ENCODE results near the gene NR3C2. TPM values are rescaled to one million over a fixed set of nuclear protein-coding genes. Genes with fewer than 3 reads are reported as not detected.
"Not testable (repeated sequence)": the region's sequence is repeated elsewhere in the genome, so short reads cannot be mapped to it uniquely, and the experiment has no call there.

Gene NR3C2
- total RNA-seq, 2 experiments from 2014 or later: 6.1 to 6.4 TPM

GRCh38 chr4:148090503-148091476 lies 351.4 kb downstream of the NR3C2 start:
- ChIA-PET POLR2A (no interaction called here), CTCF (interaction anchor here (1.0 kb wide), 1 partner anchor 13 kb away, joined by 3 read pairs; no protein-coding TSS in a partner anchor)
- no peak overlapping the region for H3K4me3 Mint-ChIP-seq
- DNase-seq (no peak), ATAC-seq (no peak)
- TF ChIP-seq, protein P1, sequence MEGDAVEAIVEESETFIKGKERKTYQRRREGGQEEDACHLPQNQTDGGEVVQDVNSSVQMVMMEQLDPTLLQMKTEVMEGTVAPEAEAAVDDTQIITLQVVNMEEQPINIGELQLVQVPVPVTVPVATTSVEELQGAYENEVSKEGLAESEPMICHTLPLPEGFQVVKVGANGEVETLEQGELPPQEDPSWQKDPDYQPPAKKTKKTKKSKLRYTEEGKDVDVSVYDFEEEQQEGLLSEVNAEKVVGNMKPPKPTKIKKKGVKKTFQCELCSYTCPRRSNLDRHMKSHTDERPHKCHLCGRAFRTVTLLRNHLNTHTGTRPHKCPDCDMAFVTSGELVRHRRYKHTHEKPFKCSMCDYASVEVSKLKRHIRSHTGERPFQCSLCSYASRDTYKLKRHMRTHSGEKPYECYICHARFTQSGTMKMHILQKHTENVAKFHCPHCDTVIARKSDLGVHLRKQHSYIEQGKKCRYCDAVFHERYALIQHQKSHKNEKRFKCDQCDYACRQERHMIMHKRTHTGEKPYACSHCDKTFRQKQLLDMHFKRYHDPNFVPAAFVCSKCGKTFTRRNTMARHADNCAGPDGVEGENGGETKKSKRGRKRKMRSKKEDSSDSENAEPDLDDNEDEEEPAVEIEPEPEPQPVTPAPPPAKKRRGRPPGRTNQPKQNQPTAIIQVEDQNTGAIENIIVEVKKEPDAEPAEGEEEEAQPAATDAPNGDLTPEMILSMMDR (IDR thresholded peaks at IDR 0.05): no peak
- intact Hi-C loops (cut with micrococcal nuclease): no loop called here
- peaks cover 21% of the 10 kb centered on the region for H3K4me1 Mint-ChIP-seq (ENCODE audit: low read depth)
- H3K36me3 Mint-ChIP-seq (ENCODE audit: low read depth): peaks cover 12% of the 10 kb centered on the region
- H3K27ac Mint-ChIP-seq: no peak overlapping the region
- peaks cover 2% of the 10 kb centered on the region for H3K9me3 Mint-ChIP-seq
- no peaks in the 10 kb centered on the region for H3K27me3 Mint-ChIP-seq

DNA sequence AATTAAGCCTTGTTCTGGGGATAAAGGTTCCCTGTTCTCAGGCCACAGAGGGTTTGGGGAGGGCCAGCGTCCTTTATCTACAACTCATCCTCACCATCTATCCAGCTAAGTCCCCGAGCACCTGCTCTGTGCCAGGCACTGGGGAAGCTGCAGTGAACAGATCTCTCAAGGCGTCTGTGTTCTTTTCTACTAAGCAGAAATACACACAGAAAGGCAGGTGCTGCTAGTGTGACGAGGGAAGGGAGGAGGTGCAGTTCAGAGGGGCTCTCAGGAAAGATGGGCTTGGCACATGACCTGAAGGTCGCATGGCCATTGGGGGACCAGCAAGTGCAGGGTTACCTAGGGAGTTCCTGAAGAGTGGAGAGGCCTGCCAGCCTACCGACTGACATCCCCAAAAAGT lies 352.2 kb downstream of the NR3C2 start:
- POLR2A ChIA-PET: no interaction called here
- H3K27ac Mint-ChIP-seq: no peak overlapping the region
- H3K27me3 Mint-ChIP-seq: no peaks in the 10 kb centered on the region
- TF ChIP-seq, protein P1 (IDR thresholded peaks at IDR 0.05): no peak
- DNase-seq (no peak), ATAC-seq (no peak)
- CTCF ChIA-PET: no interaction called here
- H3K36me3 Mint-ChIP-seq (ENCODE audit: low read depth): peaks cover 19% of the 10 kb centered on the region
- peaks cover 26% of the 10 kb centered on the region for H3K4me1 Mint-ChIP-seq (ENCODE audit: low read depth)
- H3K9me3 Mint-ChIP-seq: peaks cover 8% of the 10 kb centered on the region
- no peak overlapping the region for H3K4me3 Mint-ChIP-seq
- intact Hi-C loops (cut with micrococcal nuclease): no loop called here

- no peak overlapping the region for H3K4me3 Mint-ChIP-seq
- TF ChIP-seq, protein P1 (IDR thresholded peaks at IDR 0.05): no peak
- DNase-seq: no peak
- no peaks in the 10 kb centered on the region for H3K27me3 Mint-ChIP-seq
- peaks cover 23% of the 10 kb centered on the region for H3K36me3 Mint-ChIP-seq (ENCODE audit: low read depth)
- intact Hi-C loops (cut with micrococcal nuclease): no loop called here
- ChIA-PET POLR2A (no interaction called here), CTCF (no interaction called here)
- ATAC-seq: no peak
- peaks cover 28% of the 10 kb centered on the region for H3K4me1 Mint-ChIP-seq (ENCODE audit: low read depth)
- H3K27ac Mint-ChIP-seq: no peak overlapping the region
- H3K9me3 Mint-ChIP-seq: peaks cover 9% of the 10 kb centered on the region
Observed at GRCh38 chr4:148089624-148090023, 352.6 kb downstream of the NR3C2 start.

DNA sequence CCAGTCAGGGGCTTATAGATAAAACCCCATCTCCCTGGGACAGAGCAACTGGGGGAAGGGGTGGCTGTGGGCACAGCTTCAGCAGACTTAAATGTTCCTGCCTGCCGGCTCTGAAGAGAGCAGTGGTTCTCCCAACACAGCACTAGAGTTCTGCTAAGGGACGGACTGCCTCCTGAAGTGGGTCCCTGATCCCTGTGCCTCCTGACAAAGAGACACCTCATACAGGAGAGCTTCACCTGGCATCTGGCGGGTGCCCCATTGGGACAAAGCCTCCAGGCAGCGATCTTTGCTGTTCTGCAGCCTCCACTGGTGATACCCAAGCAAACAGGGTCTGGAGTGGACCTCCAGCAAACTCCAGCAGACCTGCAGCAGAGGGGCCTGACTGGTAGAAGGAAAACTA lies 359.1 kb downstream of the NR3C2 start:
- H3K4me3 Mint-ChIP-seq; ATAC-seq; POLR2A ChIA-PET; CTCF ChIA-PET; H3K27ac Mint-ChIP-seq; intact Hi-C loops (cut with micrococcal nuclease); H3K27me3 Mint-ChIP-seq; DNase-seq: not testable (repeated sequence)
- H3K4me1 Mint-ChIP-seq (ENCODE audit: low read depth): peaks cover 30% of the 10 kb centered on the region
- peaks cover 46% of the 10 kb centered on the region for H3K36me3 Mint-ChIP-seq (ENCODE audit: low read depth)
- peaks cover 12% of the 10 kb centered on the region for H3K9me3 Mint-ChIP-seq

DNA sequence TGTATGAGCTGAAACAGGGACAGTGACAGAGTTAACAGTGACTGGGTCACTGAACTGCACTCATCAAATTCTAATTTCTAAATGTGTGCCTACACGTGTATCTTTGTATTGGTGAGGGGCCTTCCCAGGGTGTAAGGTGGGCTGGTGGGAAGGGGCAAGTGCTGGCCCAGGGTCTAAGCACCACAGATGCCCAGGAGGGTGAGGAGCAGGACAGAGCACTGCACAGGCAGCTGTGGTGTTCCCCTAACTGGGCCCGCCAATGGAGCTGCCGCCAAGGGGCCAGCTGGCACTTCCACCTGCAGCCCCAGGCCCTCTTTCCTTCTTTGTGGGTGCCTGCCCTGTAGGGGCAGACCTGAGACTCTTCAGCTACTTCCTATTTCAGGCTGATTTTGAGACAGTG lies 360.5 kb downstream of the NR3C2 start:
- POLR2A ChIA-PET: no interaction called here
- TF ChIP-seq, protein P1 (IDR thresholded peaks at IDR 0.05): no peak
- intact Hi-C loops (cut with micrococcal nuclease): no loop called here
- no peak for ATAC-seq
- peaks cover 52% of the 10 kb centered on the region for H3K36me3 Mint-ChIP-seq (ENCODE audit: low read depth)
- peaks cover 14% of the 10 kb centered on the region for H3K9me3 Mint-ChIP-seq
- H3K4me3 Mint-ChIP-seq: no peak overlapping the region
- CTCF ChIA-PET: no interaction called here
- no peak overlapping the region for H3K27ac Mint-ChIP-seq
- DNase-seq: no peak
- peaks cover 20% of the 10 kb centered on the region for H3K4me1 Mint-ChIP-seq (ENCODE audit: low read depth)
- no peaks in the 10 kb centered on the region for H3K27me3 Mint-ChIP-seq
